ENCODE measurements around the gene NLN.

GRCh38 chr5:65753189-65753588 is 31.2 kb downstream of the NLN start:
- TF ChIP-seq GATA3 (IDR thresholded peaks at IDR 0.05; ENCODE audit: low read depth, low read length): no peak
- no peak for TF ChIP-seq GATA2 (IDR thresholded peaks at IDR 0.05; ENCODE audit: low read depth, low read length)
